GM10847 (cell line): ENCODE results near the gene EDEM3.

Source experiments
- POLR2A ChIP-seq: IDR thresholded peaks from 2 replicates; pipeline ENCODE4 v1.6.1; 2011; ENCODE audit not compliant: insufficient read length; ENCODE audit errors: extremely low read depth

The EDEM3 gene

GRCh38 chr1:184641894-184642293 is 112.8 kb downstream of the EDEM3 start:
- no peak for TF ChIP-seq POLR2A

- TF ChIP-seq POLR2A, result no peak
These were observed 114.2 kb downstream of the EDEM3 start for GRCh38 chr1:184640505-184640904.
